GM12878 (cell line): ENCODE data around the gene TBC1D3I.
"Not testable (repeated sequence)": the region's sequence is repeated elsewhere in the genome, so short reads cannot be mapped to it uniquely, and the experiment has no call there.

ENCODE experiments used
- CBFB ChIP-seq: IDR thresholded peaks from 2 replicates; pipeline ENCODE4 v1.6.1; 2016; ENCODE audit warnings: antibody characterized with exemption, low read depth
- PKNOX1 ChIP-seq: fragments of 450-650 bp; IDR thresholded peaks from 2 replicates; pipeline ENCODE4 v1.6.1; 2016; ENCODE audit warnings: mild to moderate bottlenecking
- RAD21 ChIP-seq: IDR thresholded peaks from 2 replicates; pipeline ENCODE4 v1.6.1; 2011; ENCODE audit warnings: mild to moderate bottlenecking, low read depth, low read length, moderate library complexity; ENCODE audit not compliant: insufficient read depth

DNA sequence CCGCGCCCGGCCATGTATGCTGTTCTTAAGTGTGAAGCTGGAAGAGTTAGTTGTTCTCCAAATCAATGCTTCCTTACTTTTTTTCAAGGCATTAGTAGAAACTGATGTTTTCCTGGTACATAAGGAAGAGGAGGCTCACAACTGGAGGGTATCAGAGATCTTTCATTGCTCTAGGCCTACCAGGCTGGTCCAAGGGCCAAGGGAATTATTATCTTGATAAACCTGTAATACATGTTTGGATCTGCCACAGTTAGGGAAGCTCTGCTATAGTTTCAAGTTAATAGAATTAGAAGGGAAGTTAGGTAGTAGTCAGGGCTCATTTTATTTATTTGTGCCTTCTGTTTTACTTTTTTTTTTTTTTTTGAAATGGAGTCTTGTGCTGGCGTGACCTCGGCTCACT, 19.8 kb upstream of the TBC1D3I start:
- not testable (repeated sequence) for TF ChIP-seq CBFB, RAD21, PKNOX1
